Upper lobe of right lung (tissue), 1 donor: ENCODE results near the gene SLC6A3. TPM values are rescaled to one million over a fixed set of nuclear protein-coding genes. Genes with fewer than 3 reads are reported as not detected.

Experiments
- ATAC-seq: fragments of 200-7000 bp; cut with Tn5 transposase; one replicate; pipeline ENCODE4 v1.9.1; 2020; ENCODE audit warnings: mild to moderate bottlenecking, moderate library complexity
- DNase-seq: peaks from one replicate; pipeline ENCODE4 v3.0.0-alpha.2; 2020
- H3K27ac ChIP-seq: fragments of 200-600 bp; one replicate; pipeline ENCODE4 v1.8.0; 2022
- H3K27me3 ChIP-seq: fragments of 200-600 bp; one replicate; pipeline ENCODE4 v1.8.0; 2022; ENCODE audit warnings: mild to moderate bottlenecking
- H3K36me3 ChIP-seq: fragments of 200-600 bp; one replicate; pipeline ENCODE4 v1.8.0; 2022
- H3K4me1 ChIP-seq: fragments of 200-600 bp; one replicate; pipeline ENCODE4 v1.8.0; 2022
- H3K4me3 ChIP-seq: fragments of 200-600 bp; one replicate; pipeline ENCODE4 v1.8.0; 2022; ENCODE audit warnings: mild to moderate bottlenecking
- H3K9me3 ChIP-seq: fragments of 200-600 bp; one replicate; pipeline ENCODE4 v1.8.0; 2022
- CTCF ChIP-seq: fragments of 200-600 bp; IDR thresholded peaks from one replicate; pipeline ENCODE4 v1.8.0; 2022; ENCODE audit warnings: antibody characterized with exemption
- intact Hi-C: fragments of 100-400 bp; cut with DNase I; formaldehyde crosslinking; loops from one replicate; pipeline ENCODE4 v1.11.0; 2022
- total RNA-seq: library from RNA; stranded (reverse); fragmentation: NEBNext Ultra II Directional; extraction: Animal tissue kit (Norgen Biotek cat#: 25700); gene quantifications from one replicate; pipeline ENCODE4 v1.2.1, GENCODE V29; 2021
- donor health status: DM: no; HTN: yes; CAD: no; lungs with severe emphysema.

SLC6A3 gene
- total RNA-seq, 1 donor from 2014 or later, result 0.52 TPM

GRCh38 chr5:1352231-1353219, 92.7 kb downstream of the SLC6A3 start:
- Histone ChIP-seq H3K9me3 (no peaks in the 10 kb centered on the region), H3K36me3 (no peaks in the 10 kb centered on the region), H3K4me1 (no peaks in the 10 kb centered on the region), H3K4me3 (no peak overlapping the region), H3K27ac (no peak overlapping the region), H3K27me3 (peaks cover 9% of the 10 kb centered on the region)
- intact Hi-C loops, result no loop called here
- no peak for TF ChIP-seq CTCF
- no peak for DNase-seq
- no peak for ATAC-seq

- Histone ChIP-seq H3K4me3 (no peak overlapping the region), H3K9me3 (no peaks in the 10 kb centered on the region), H3K4me1 (no peaks in the 10 kb centered on the region), H3K36me3 (no peaks in the 10 kb centered on the region), H3K27ac (no peak overlapping the region), H3K27me3 (no peaks in the 10 kb centered on the region)
- intact Hi-C loops, result no loop called here
- DNase-seq (no peak), ATAC-seq (no peak)
- no peak for TF ChIP-seq CTCF
Observed at GRCh38 chr5:1351156-1351555, 94.1 kb downstream of the SLC6A3 start.

DNA sequence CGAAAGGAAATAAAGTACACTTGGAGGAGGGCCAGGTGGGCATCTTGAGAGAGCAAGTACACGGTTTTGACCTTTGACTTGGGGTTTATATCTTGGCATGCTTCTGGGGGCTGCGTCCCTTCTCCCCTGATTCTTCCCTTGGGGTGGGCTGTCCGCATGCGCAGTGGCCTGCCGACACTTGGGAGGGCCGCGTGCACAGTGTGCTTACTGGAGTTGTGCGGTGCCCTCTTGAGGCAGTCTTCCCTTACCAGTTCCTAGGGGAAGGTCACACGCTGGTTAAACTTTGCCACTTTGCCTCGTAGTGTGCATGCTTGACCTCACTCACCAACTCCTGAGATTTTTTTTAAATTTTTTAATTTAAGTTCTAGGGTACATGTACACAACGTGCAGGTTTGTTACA, 96.0 kb downstream of the SLC6A3 start:
- Histone ChIP-seq H3K4me1 (peaks cover 7% of the 10 kb centered on the region), H3K27ac (no peak overlapping the region), H3K4me3 (no peak overlapping the region), H3K36me3 (no peaks in the 10 kb centered on the region), H3K27me3 (no peaks in the 10 kb centered on the region), H3K9me3 (no peaks in the 10 kb centered on the region)
- no peak for DNase-seq
- TF ChIP-seq CTCF, result no peak
- ATAC-seq, result no peak
- intact Hi-C loops, result no loop called here

- Histone ChIP-seq H3K27ac (no peak overlapping the region), H3K4me1 (peaks cover 10% of the 10 kb centered on the region), H3K4me3 (no peak overlapping the region), H3K27me3 (no peaks in the 10 kb centered on the region), H3K9me3 (no peaks in the 10 kb centered on the region), H3K36me3 (no peaks in the 10 kb centered on the region)
- DNase-seq, result no peak
- no peak for TF ChIP-seq CTCF
- intact Hi-C loops, result no loop called here
- no peak for ATAC-seq
Observed at GRCh38 chr5:1348986-1349245, 96.3 kb downstream of the SLC6A3 start.

- intact Hi-C loops, result no loop called here
- H3K4me1 ChIP-seq, result peaks cover 19% of the 10 kb centered on the region
Observed at GRCh38 chr5:1347571-1347970, 97.7 kb downstream of the SLC6A3 start.

More at GRCh38 chr5:1347571-1347970, 97.7 kb downstream of the SLC6A3 start:
- Histone ChIP-seq H3K27me3 (no peaks in the 10 kb centered on the region), H3K27ac (no peak overlapping the region), H3K4me3 (no peak overlapping the region), H3K9me3 (no peaks in the 10 kb centered on the region), H3K36me3 (peaks cover 4% of the 10 kb centered on the region)
- no peak for DNase-seq
- no peak for ATAC-seq
- no peak for TF ChIP-seq CTCF
